NCI-H2081 treated with DMSO at 0.1 percent for 48 hours (cell line): ENCODE results near the gene P2RX4.
"Not testable (repeated sequence)": the region's sequence is repeated elsewhere in the genome, so short reads cannot be mapped to it uniquely, and the experiment has no call there.

ENCODE experiments used
- DNase-seq: peaks from one replicate; lab custom pipeline; 2025; lab: John Stamatoyannopoulos, UW

P2RX4 gene

DNA sequence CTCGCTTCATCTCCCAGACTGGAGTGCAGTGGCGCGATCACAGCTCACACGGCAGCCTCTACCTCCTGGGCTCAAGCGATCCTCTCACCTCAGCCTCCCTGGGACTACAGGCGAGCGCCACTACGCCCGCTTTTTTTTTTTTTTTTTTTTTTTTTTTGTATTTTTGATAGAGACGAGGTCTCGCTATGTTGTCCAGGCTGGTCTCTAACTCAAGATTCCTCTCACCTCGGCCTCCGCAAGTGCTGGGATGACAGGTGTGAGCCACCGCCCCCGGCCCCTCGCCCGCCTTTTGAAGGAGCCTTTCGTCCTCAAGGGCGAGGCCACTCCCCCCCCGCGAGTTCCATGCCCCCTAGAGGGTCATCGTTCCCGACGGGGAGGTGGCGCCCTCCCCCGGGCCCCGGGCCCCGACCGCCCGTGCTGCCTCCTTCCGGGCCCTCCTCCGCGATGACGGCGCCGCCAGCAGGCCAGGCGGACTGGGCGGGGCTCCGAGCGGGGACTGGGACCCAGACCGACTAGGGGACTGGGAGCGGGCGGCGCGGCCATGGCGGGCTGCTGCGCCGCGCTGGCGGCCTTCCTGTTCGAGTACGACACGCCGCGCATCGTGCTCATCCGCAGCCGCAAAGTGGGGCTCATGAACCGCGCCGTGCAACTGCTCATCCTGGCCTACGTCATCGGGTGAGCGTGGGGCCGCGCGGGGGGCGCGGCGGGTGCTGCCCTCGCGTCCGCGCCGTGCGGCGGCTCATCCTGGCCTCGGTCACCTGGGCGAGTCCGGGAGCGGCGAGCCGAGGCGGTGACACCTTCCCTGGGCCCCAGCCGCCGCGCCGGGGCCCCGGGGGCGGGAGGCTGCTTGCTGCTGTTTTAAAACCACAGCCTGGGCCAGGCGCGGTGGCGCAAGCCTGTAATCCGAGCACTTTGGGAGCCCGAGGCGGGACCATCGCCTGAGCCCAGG, at the start of gene P2RX4:
Gene P2RX4 (plus strand): TSS at position 506 of the 949 bp plus-strand sequence. CDS start 36 bp downstream, at position 542.
- no peak for DNase-seq

DNA sequence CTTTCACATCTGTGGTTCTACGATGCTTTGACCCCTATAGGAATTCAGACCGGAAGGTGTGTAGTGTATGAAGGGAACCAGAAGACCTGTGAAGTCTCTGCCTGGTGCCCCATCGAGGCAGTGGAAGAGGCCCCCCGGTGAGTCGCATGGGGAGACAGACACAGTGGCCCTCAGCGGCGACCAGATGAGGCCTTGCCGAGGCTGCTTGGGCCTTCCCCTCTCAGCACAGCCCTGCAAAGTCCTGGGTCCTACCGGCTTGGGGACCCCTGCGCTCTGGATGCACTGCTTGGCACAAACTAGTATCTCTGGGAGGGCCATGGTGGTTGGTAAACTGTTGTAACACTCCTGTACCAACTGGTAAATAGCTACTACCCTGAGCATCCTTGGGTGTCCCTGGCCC, 47.5 kb upstream of the P2RX4 start:
- DNase-seq, result no peak

DNA sequence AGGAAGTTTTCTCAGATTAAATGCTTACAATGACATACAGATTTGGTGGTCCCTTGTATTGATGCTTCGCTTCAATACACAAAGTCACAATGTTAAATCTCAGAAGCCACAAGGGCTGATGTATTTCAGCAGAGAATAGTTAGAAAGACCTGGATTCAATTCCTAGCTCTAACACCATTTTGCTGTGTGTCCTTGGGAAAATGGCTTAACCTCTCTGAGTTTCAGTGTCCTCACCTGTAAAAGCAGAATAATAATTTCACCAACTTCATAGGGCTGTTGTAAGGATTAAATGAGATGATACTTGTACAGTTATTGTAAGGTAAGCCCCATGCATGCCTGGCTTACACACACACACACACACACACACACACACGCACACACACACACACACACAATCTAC, 46.9 kb upstream of the P2RX4 start:
- no peak for DNase-seq

- not testable (repeated sequence) for DNase-seq
Measured at GRCh38 chr12:121164839-121165238, 45.1 kb upstream of the P2RX4 start.

DNA sequence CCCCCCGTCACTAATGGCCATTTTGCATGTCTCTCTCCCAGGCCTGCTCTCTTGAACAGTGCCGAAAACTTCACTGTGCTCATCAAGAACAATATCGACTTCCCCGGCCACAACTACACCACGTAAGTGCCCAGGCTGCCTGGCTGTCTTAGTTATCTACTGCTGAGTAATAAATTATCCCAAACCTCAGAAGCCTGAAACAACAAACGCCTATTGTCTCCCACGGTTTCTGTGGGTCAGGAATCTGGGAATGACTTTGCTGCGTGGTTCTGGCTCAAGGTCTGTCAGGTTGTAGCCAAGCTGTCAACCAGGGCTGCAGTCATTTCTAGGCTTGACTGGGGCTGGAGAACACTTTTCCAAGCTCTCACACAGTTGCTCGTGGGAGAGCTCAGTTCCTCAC, 44.6 kb upstream of the P2RX4 start:
- no peak for DNase-seq

- DNase-seq, result no peak
Measured at GRCh38 chr12:121166356-121166755, 43.6 kb upstream of the P2RX4 start.

DNA sequence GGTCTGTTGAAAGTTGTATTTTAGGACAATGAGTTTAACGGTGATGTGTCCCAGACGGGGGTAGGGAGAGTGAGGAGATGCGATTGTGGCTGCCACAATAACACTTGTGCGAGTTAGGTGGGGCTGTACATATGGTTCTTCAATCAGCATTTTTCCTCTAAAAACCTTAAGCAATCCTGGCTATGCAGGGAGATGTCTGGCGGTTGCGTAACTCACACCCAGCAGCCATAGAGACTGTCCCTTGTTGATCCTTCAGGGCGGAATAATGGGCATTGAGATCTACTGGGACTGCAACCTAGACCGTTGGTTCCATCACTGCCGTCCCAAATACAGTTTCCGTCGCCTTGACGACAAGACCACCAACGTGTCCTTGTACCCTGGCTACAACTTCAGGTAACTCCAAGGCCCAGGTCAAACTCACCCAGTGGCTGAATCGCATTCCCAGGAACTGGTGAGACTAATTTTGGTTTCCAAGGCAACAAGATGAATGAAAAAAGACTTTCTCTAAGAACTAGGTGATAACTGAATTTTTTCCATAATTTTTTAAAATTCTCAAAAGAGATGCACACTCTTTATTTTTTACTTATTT, 42.6 kb upstream of the P2RX4 start:
- no peak for DNase-seq

DNA sequence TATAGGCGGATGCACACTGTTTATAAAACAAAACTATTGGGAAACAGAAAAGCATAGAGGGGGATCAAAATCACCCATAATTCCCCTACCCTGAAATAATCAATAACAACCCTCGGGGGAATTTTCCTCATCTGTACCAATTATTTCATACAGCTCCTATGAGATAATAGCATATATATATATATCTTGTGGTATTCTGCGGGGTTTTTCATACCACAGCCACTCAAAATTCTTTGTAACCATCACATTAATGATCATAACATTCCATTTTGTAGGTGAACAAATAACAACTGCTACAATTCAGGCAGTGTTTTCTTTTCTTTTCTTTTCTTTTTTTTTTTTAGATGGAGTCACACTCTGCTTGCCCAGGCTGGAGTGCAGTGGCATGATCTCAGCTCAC, 42.0 kb upstream of the P2RX4 start:
- DNase-seq, result no peak

GRCh38 chr12:121170151-121170550, 39.8 kb upstream of the P2RX4 start:
- DNase-seq, result no peak

GRCh38 chr12:121170611-121171260, 39.2 kb upstream of the P2RX4 start:
- no peak for DNase-seq

GRCh38 chr12:121172145-121172544, 37.8 kb upstream of the P2RX4 start:
- no peak for DNase-seq

- DNase-seq, result no peak
Measured at GRCh38 chr12:121175383-121176119, 34.4 kb upstream of the P2RX4 start.

DNA sequence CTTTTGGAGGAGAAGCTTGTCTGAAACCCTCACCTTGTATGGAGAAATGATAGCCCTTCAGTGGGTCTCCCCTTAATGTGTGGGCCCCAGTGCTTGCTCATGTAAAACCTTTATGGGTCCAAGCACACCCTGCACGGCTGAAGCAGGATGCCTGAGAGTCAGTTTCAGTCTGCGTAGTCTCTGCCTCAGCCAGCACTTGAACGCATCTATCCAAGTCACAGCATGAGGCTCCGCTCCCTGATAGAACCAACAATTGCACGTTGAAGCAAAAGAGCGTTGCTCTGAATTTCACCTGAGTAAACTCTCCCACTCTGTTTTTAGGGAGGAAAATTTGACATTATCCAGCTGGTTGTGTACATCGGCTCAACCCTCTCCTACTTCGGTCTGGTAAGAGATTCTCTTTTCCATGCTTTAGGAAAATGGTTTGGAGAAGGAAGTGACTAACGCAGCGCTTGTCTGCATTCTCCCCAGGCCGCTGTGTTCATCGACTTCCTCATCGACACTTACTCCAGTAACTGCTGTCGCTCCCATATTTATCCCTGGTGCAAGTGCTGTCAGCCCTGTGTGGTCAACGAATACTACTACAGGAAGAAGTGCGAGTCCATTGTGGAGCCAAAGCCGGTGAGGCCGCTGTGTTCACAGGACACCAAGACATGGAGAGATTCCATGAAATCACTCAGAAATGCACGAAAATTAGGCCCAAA, 33.0 kb upstream of the P2RX4 start:
- no peak for DNase-seq

DNA sequence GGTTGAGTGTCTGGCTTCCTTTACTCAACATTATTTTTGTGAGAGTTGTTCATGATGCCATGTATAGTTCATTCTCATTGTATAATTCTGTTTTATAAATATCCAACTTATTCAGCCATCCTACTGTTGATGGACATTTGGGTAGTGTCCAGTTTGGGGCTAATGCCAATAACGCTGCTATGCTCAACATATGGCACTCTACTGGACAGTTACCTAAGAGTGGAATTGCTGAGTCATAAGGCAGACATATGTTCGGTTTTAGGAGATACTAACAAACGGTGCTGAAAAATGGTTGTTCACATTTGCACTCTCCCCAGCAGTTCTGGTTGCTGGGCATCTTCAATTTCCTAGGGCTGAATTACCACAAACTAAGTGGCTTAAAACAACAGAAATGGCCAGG, 28.7 kb upstream of the P2RX4 start:
- no peak for DNase-seq

- no peak for DNase-seq
Measured at GRCh38 chr12:121182222-121182893, 27.6 kb upstream of the P2RX4 start.

DNA sequence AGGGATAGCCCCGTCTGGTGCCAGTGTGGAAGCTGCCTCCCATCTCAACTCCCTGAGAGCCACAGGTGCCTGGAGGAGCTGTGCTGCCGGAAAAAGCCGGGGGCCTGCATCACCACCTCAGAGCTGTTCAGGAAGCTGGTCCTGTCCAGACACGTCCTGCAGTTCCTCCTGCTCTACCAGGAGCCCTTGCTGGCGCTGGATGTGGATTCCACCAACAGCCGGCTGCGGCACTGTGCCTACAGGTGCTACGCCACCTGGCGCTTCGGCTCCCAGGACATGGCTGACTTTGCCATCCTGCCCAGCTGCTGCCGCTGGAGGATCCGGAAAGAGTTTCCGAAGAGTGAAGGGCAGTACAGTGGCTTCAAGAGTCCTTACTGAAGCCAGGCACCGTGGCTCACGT, 25.5 kb upstream of the P2RX4 start:
- no peak for DNase-seq

DNA sequence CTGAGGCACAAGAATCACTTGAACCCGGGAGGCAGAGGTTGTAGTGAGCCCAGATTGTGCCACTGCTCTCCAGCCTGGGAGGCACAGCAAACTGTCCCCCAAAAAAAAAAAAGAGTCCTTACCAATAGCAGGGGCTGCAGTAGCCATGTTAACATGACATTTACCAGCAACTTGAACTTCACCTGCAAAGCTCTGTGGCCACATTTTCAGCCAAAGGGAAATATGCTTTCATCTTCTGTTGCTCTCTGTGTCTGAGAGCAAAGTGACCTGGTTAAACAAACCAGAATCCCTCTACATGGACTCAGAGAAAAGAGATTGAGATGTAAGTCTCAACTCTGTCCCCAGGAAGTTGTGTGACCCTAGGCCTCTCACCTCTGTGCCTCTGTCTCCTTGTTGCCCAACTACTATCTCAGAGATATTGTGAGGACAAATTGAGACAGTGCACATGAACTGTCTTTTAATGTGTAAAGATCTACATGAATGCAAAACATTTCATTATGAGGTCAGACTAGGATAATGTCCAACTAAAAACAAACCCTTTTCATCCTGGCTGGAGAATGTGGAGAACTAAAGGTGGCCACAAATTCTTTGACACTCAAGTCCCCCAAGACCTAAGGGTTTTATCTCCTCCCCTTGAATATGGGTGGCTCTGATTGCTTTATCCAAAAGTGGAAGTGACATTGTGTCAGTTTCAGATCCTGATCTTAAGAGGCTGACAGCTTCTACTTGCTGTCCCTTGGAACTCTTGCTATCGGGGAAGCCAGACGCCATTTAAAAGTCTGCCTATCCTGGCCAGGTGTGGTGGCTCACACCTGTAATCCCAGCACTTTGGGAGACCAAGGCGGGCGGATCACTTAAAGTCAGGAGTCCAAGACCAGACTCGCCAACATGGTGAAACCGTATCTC, 24.7 kb upstream of the P2RX4 start:
- no peak for DNase-seq

DNA sequence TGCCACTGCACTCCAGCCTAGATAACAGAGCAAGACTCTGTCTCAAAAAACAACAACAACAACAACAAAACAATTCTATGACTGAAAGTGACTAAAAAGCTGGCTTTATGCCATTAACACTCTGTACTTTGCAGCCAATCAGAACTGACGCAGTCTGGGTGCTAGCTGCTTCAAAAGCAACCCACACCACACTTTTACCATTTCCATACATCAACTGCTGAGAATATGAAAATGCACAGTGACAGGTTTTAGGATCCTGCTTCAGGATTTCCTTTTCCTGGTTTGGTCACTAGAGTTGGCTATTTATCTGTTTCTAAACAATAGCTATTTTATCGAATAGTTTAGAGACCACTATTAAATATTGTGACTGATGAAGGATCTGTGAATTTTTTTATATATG, 23.1 kb upstream of the P2RX4 start:
- no peak for DNase-seq

GRCh38 chr12:121187501-121187900, 22.4 kb upstream of the P2RX4 start:
- DNase-seq, result no peak

GRCh38 chr12:121188227-121188626, 21.7 kb upstream of the P2RX4 start:
- no peak for DNase-seq
